Smooth muscle cell (in vitro differentiated cells): ENCODE results near the gene GOLGA6D. TPM values are rescaled to one million over a fixed set of nuclear protein-coding genes. Genes with fewer than 3 reads are reported as not detected.
"Not testable (repeated sequence)": the region's sequence is repeated elsewhere in the genome, so short reads cannot be mapped to it uniquely, and the experiment has no call there.

Experiments used
- DNase-seq: peaks from one replicate; lab custom pipeline; 2025; ENCODE audit not compliant: unreplicated experiment; lab: John Stamatoyannopoulos, UW
- H2AFZ ChIP-seq: fragments of 200-600 bp; sonication (generic); 2 replicates; pipeline ENCODE4 v1.6.0; 2016; ENCODE audit warnings: antibody characterized with exemption, low read depth, mild to moderate bottlenecking
- H3F3A ChIP-seq: fragments of 200-600 bp; sonication (generic); 2 replicates; pipeline ENCODE4 v1.6.0; 2017; ENCODE audit warnings: antibody characterized with exemption, low read depth
- H3K27ac ChIP-seq: fragments of 200-600 bp; sonication (generic); 2 replicates; pipeline ENCODE4 v1.5.1; 2016; ENCODE audit warnings: low read depth, mild to moderate bottlenecking
- H3K27me3 ChIP-seq: fragments of 200-600 bp; sonication (generic); 2 replicates; pipeline ENCODE4 v1.6.1; 2016; ENCODE audit warnings: low read depth, mild to moderate bottlenecking
- H3K36me3 ChIP-seq: fragments of 200-600 bp; sonication (generic); 2 replicates; pipeline ENCODE4 v1.5.1; 2016; ENCODE audit warnings: low read depth
- H3K4me1 ChIP-seq: fragments of 200-600 bp; sonication (generic); 2 replicates; pipeline ENCODE4 v1.5.1; 2016; ENCODE audit warnings: low read depth
- H3K4me2 ChIP-seq: fragments of 200-600 bp; sonication (generic); 2 replicates; pipeline ENCODE4 v1.6.0; 2016; ENCODE audit warnings: mild to moderate bottlenecking
- H3K4me3 ChIP-seq: fragments of 200-600 bp; sonication (generic); 2 replicates; pipeline ENCODE4 v1.5.1; 2016; ENCODE audit warnings: mild to moderate bottlenecking
- H3K79me2 ChIP-seq: fragments of 200-600 bp; sonication (generic); 2 replicates; pipeline ENCODE4 v1.6.0; 2016; ENCODE audit warnings: low read depth, mild to moderate bottlenecking
- H3K9ac ChIP-seq: fragments of 200-600 bp; sonication (generic); 2 replicates; pipeline ENCODE4 v1.6.0; 2016; ENCODE audit warnings: low read depth
- H3K9me3 ChIP-seq: fragments of 200-600 bp; sonication (generic); replicated peaks from 2 replicates; pipeline ENCODE4 v1.5.1; 2016; ENCODE audit warnings: low read depth
- H4K20me1 ChIP-seq: fragments of 200-600 bp; sonication (generic); 2 replicates; pipeline ENCODE4 v1.6.0; 2016; ENCODE audit warnings: low read depth
- CTCF ChIP-seq: fragments of 200-600 bp; sonication (generic); IDR thresholded peaks from 2 replicates; pipeline ENCODE4 v1.5.1; 2017; ENCODE audit warnings: borderline replicate concordance, mild to moderate bottlenecking, antibody characterized with exemption; ENCODE audit not compliant: insufficient read depth, poor library complexity, severe bottlenecking
- WGBS: methylation state at CpG from one replicate; pipeline ENCODE4 v1.1.7; 2016; ENCODE audit warnings: low lambda C conversion rate; 5-methylcytosine and 5-hydroxymethylcytosine counted together
- polyA plus RNA-seq: library from polyadenylated mRNA; unstranded; fragments of >200 nt; fragmentation: Nextera tagmentation; extraction: Ambion mirVana; gene quantifications from 2 replicates; pipeline ENCODE4 v1.2.1, GENCODE V29; 2016
- total RNA-seq: library from RNA; depleted of rRNA; stranded (reverse); fragments of >200 nt; gene quantifications from 2 replicates; pipeline ENCODE4 v1.2.3, GENCODE V29; 2014

Gene GOLGA6D
- total and polyA plus RNA-seq, 2 experiments from 2014 or later = 0.22 TPM; not detected in 1

- H3K27ac ChIP-seq = no peak overlapping the region
- H3K79me2 ChIP-seq = no peaks in the 10 kb centered on the region
- no peak for DNase-seq
- H3K4me3 ChIP-seq = no peak overlapping the region
- no peak overlapping the region for H2AFZ ChIP-seq
- H3K9ac ChIP-seq = no peak overlapping the region
- no peaks in the 10 kb centered on the region for H3K4me1 ChIP-seq
- H3F3A ChIP-seq = no peaks in the 10 kb centered on the region
- no peaks in the 10 kb centered on the region for H3K36me3 ChIP-seq
- H3K9me3 ChIP-seq = no peaks in the 10 kb centered on the region
- H3K27me3 ChIP-seq = peaks cover 8% of the 10 kb centered on the region
- H3K4me2 ChIP-seq = no peak overlapping the region
- TF ChIP-seq CTCF = no peak
- 87% methylated on average over 5 of the region's 5 CpGs for WGBS
- no peaks in the 10 kb centered on the region for H4K20me1 ChIP-seq
These were observed 32.1 kb downstream of the GOLGA6D start for GRCh38 chr15:75314552-75315290.

GRCh38 chr15:75319231-75319897 lies 36.7 kb downstream of the GOLGA6D start:
- 79% methylated on average over 5 of the region's 5 CpGs for WGBS

GRCh38 chr15:75321711-75322110 lies 39.1 kb downstream of the GOLGA6D start:
- no peak for TF ChIP-seq CTCF
- no peaks in the 10 kb centered on the region for H4K20me1 ChIP-seq
- H3K4me1 ChIP-seq = no peaks in the 10 kb centered on the region
- H3F3A ChIP-seq = no peaks in the 10 kb centered on the region
- 93% methylated on average over 6 of the region's 6 CpGs for WGBS
- H3K79me2 ChIP-seq = no peaks in the 10 kb centered on the region
- H3K27me3 ChIP-seq = peaks cover 7% of the 10 kb centered on the region
- no peak for DNase-seq
- no peak overlapping the region for H2AFZ ChIP-seq
- no peaks in the 10 kb centered on the region for H3K9me3 ChIP-seq
- no peak overlapping the region for H3K27ac ChIP-seq
- no peaks in the 10 kb centered on the region for H3K36me3 ChIP-seq
- H3K4me3 ChIP-seq = no peak overlapping the region
- no peak overlapping the region for H3K4me2 ChIP-seq
- no peak overlapping the region for H3K9ac ChIP-seq

More at GRCh38 chr15:75319231-75319897, 36.7 kb downstream of the GOLGA6D start:
- H3K27me3 ChIP-seq, DNase-seq, H3K36me3 ChIP-seq, H3K4me3 ChIP-seq, H2AFZ ChIP-seq, H3K79me2 ChIP-seq, H3K9ac ChIP-seq, H3K27ac ChIP-seq, H4K20me1 ChIP-seq, H3K4me1 ChIP-seq, H3K9me3 ChIP-seq, H3K4me2 ChIP-seq, H3F3A ChIP-seq: not testable (repeated sequence)

- Histone ChIP-seq H3K4me3 (no peak overlapping the region), H3K4me1 (no peaks in the 10 kb centered on the region), H3K79me2 (no peaks in the 10 kb centered on the region), H3F3A (no peaks in the 10 kb centered on the region), H3K9ac (no peak overlapping the region), H3K4me2 (no peak overlapping the region), H3K36me3 (no peaks in the 10 kb centered on the region), H3K27ac (no peak overlapping the region), H2AFZ (no peak overlapping the region), H3K9me3 (no peaks in the 10 kb centered on the region), H3K27me3 (peaks cover 7% of the 10 kb centered on the region), H4K20me1 (no peaks in the 10 kb centered on the region)
- 91% methylated on average over 4 of the region's 4 CpGs for WGBS
- DNase-seq = no peak
- no peak for TF ChIP-seq CTCF
These were observed 43.3 kb downstream of the GOLGA6D start for GRCh38 chr15:75325922-75326321.
